ENCODE results near the gene NLRP5. TPM values are rescaled to one million over a fixed set of nuclear protein-coding genes. Genes with fewer than 3 reads are reported as not detected.

The NLRP5 gene
- total RNA-seq, 2 donors from 2014 or later, result 0.34 TPM; not detected in 1

DNA sequence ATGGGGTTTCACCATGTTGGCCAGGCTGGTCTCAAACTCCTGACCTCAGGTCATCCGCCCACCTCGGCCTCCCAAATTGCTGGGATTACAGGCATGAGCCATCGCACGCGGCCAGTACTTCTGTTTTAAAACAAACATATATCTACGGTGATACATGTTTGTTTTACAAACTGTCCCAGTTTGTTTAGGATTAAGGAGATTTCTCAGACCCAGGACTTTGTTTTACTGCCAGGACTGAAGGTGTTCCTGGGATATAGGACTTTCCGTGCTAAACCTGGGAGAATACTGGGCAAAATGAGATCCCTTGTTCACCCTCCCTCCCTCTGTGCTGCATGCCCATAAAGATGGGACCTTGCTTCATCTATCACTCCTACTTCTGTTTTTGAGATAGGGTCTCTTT lies 30.1 kb upstream of the NLRP5 start:
- Histone ChIP-seq H3K27me3 (replicated peaks; ENCODE audit: insufficient read depth) (no peaks in the 10 kb centered on the region), H3K4me1 (replicated peaks) (no peaks in the 10 kb centered on the region), H3K36me3 (no peaks in the 10 kb centered on the region), H3K9me3 (no peaks in the 10 kb centered on the region), H3K27ac (peak overlapping the region in 1 of 2 donors; percentile 60), H3K4me3 (no peak overlapping the region)
- intact Hi-C loops (cut with DNase I), result no loop called here
- TF ChIP-seq POLR2AphosphoS5 (IDR thresholded peaks at IDR 0.05) (peak; percentile 42), POLR2A (IDR thresholded peaks at IDR 0.05) (no peak)
- DNase-seq (ENCODE audit: low spot score), result peak; percentile 16
- 63% methylated on average over 7 of the region's 7 CpGs for WGBS

DNA sequence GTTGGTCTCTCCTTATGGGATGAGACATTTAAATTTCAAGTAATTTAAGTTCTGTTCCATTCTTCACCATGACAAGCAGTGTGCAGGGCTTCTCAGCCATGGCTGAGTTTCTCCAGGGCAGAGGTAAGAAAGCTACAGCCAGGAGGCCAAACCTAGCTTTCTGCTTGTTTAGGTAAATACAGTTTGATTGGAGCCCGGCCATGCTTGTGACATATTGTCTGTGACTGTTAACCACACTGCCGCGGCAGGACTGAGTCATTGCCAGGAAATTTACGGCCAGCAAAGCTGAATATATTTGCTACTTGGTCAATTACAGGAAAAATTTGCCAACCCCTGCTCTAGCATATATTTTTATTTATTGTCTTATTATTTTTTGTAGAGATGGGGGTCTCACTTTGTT lies 28.2 kb upstream of the NLRP5 start:
- TF ChIP-seq POLR2AphosphoS5 (IDR thresholded peaks at IDR 0.05) (peak; percentile 67), POLR2A (IDR thresholded peaks at IDR 0.05) (no peak)
- TF ChIP-seq, protein P1, sequence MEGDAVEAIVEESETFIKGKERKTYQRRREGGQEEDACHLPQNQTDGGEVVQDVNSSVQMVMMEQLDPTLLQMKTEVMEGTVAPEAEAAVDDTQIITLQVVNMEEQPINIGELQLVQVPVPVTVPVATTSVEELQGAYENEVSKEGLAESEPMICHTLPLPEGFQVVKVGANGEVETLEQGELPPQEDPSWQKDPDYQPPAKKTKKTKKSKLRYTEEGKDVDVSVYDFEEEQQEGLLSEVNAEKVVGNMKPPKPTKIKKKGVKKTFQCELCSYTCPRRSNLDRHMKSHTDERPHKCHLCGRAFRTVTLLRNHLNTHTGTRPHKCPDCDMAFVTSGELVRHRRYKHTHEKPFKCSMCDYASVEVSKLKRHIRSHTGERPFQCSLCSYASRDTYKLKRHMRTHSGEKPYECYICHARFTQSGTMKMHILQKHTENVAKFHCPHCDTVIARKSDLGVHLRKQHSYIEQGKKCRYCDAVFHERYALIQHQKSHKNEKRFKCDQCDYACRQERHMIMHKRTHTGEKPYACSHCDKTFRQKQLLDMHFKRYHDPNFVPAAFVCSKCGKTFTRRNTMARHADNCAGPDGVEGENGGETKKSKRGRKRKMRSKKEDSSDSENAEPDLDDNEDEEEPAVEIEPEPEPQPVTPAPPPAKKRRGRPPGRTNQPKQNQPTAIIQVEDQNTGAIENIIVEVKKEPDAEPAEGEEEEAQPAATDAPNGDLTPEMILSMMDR (IDR thresholded peaks at IDR 0.05), result no peak
- peak; percentile 69 for DNase-seq (ENCODE audit: low spot score)
- Histone ChIP-seq H3K36me3 (no peaks in the 10 kb centered on the region), H3K4me1 (replicated peaks) (no peaks in the 10 kb centered on the region), H3K4me3 (no peak overlapping the region), H3K27ac (peak overlapping the region in 1 of 2 donors; percentile 53), H3K9me3 (no peaks in the 10 kb centered on the region), H3K27me3 (replicated peaks; ENCODE audit: insufficient read depth) (no peaks in the 10 kb centered on the region)
- WGBS, result 48% methylated on average over 4 of the region's 4 CpGs
- intact Hi-C loops (cut with DNase I), result no loop called here

DNA sequence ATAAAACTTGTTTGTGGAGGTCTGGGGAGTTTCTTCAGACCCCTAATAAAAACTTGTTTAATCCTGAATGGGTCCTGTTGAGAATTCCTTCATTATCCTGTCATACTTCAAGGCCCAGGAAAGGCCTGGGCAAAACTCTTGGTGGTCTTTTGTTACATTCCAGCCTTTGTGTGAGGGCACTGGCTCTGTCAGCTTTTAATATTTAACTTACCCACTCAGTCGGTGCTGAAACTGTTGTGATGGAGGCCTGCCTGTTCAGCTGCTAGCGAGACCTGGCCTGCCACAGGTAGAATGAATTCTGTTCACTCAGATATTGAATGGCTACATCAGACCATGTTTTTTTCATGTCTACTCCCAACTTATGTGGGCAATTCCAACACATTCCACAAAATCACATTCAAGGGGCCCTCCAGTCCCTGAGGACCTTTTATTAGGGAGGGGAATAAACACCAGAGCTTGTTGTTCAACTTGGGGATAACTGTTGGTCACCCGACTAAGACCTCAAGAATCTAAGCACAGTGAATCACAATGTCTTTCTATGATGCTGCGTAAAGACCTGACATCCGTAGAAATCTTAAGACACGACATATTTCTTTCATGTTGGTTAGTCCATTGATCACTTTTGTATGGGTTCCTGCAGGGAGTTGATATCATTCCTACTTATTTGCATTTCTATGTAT lies 26.4 kb upstream of the NLRP5 start:
- TF ChIP-seq, protein P1 (IDR thresholded peaks at IDR 0.05), result no peak
- Histone ChIP-seq H3K4me3 (no peak overlapping the region), H3K4me1 (replicated peaks) (no peaks in the 10 kb centered on the region), H3K9me3 (no peaks in the 10 kb centered on the region), H3K27me3 (replicated peaks; ENCODE audit: insufficient read depth) (no peaks in the 10 kb centered on the region), H3K27ac (no peak overlapping the region), H3K36me3 (no peaks in the 10 kb centered on the region)
- WGBS, result 67% methylated on average over 6 of the region's 6 CpGs
- intact Hi-C loops (cut with DNase I), result no loop called here
- DNase-seq (ENCODE audit: low spot score), result no peak

DNA sequence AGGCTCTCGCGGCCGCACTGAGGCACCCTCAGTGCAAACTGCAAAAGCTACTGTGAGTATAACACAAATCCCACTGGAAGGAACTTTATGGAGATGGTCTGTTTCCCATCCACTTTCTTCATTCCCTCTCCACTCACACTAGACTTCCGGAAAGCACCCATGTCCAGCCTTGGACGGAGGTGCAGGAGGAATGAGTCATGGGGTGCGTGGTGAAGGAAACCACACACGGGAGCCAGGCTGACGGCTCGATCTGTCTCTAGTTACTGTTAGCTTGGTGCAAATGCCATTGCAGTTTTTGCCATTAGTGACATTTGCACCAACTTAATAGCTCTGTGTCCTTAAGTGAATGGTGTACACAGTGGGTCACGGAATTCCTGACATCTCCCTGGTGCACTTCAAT lies 24.4 kb upstream of the NLRP5 start:
- Histone ChIP-seq H3K27me3 (replicated peaks; ENCODE audit: insufficient read depth) (no peaks in the 10 kb centered on the region), H3K9me3 (no peaks in the 10 kb centered on the region), H3K4me3 (no peak overlapping the region), H3K36me3 (no peaks in the 10 kb centered on the region), H3K27ac (no peak overlapping the region), H3K4me1 (replicated peaks) (no peaks in the 10 kb centered on the region)
- TF ChIP-seq POLR2A (IDR thresholded peaks at IDR 0.05), result no peak
- intact Hi-C loops (cut with DNase I), result no loop called here
- WGBS, result 92% methylated on average over 10 of the region's 10 CpGs
- no peak for DNase-seq (ENCODE audit: low spot score)

DNA sequence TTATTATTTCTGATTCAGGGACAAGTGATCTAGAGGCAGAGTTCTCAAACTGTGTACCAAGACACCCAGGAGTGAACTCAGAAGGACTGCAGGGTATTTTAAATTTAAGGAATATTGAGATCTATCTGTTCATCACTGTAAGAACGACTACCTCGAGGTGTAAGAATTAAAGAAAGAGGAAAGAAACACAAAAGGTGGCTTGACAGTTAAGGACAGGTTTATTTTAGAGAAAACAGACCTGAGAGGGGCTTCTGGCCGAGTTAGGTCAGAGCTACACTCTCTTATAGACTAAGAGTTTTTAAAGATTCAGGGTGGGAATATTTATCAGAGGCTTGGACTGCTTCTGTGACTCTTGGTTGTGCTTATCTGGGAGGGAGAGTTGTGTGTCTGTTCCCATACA lies 12.6 kb upstream of the NLRP5 start:
- Histone ChIP-seq H3K27me3 (replicated peaks; ENCODE audit: insufficient read depth) (no peaks in the 10 kb centered on the region), H3K4me1 (replicated peaks) (no peaks in the 10 kb centered on the region), H3K27ac (no peak overlapping the region), H3K4me3 (no peak overlapping the region), H3K36me3 (no peaks in the 10 kb centered on the region), H3K9me3 (no peaks in the 10 kb centered on the region)
- intact Hi-C loops (cut with DNase I), result no loop called here
- WGBS, result 46% methylated on average over 3 of the region's 3 CpGs
- TF ChIP-seq, protein P1 (IDR thresholded peaks at IDR 0.05), result no peak
- TF ChIP-seq POLR2AphosphoS5 (IDR thresholded peaks at IDR 0.05) (no peak), POLR2A (IDR thresholded peaks at IDR 0.05) (no peak)
- no peak for DNase-seq (ENCODE audit: low spot score)

DNA sequence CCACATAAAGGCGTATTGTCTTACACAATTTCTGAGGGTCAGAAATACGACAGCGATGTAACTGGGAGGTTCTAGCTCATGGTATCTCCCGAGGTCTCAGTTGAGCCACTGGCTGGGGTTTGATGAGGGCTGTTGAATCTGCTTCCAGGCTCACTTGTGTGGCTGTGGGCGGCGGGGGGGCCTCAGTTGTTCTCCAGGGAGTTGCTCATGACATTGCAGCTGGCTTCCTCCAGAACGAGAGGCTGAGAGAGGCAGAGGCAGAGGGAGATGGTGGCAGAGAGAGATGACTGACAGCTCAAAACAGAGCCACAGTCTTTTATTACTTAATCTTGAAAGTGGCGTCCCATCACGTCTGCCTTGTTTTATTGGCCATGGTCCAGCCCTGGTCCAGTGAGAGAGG lies 6.2 kb upstream of the NLRP5 start:
- no peak overlapping the region for H3K4me3 ChIP-seq
- intact Hi-C loops (cut with DNase I), result no loop called here

More for the DNA sequence above, 6.2 kb upstream of the NLRP5 start:
- 78% methylated on average over 9 of the region's 9 CpGs for WGBS
- TF ChIP-seq POLR2A (IDR thresholded peaks at IDR 0.05) (no peak), POLR2AphosphoS5 (IDR thresholded peaks at IDR 0.05) (no peak)
- TF ChIP-seq, protein P1 (IDR thresholded peaks at IDR 0.05), result no peak
- no peak for DNase-seq (ENCODE audit: low spot score)
- Histone ChIP-seq H3K9me3 (no peaks in the 10 kb centered on the region), H3K36me3 (no peaks in the 10 kb centered on the region), H3K4me1 (replicated peaks) (no peaks in the 10 kb centered on the region), H3K27me3 (replicated peaks; ENCODE audit: insufficient read depth) (no peaks in the 10 kb centered on the region), H3K27ac (no peak overlapping the region)
